Activated CD8-positive, alpha-beta memory T cell treated with anti-CD3 and anti-CD28 coated beads, Interleukin-2, amount 50 U/mL, for 24 hours (primary cell): Measurements from ENCODE around the gene RELA.
A peak's percentile ranks its signal among the peaks of the same experiment; 100 is the strongest.
"Not testable (repeated sequence)": the region's sequence is repeated elsewhere in the genome, so short reads cannot be mapped to it uniquely, and the experiment has no call there.

Experiments used
- DNase-seq: peaks from one replicate; pipeline ENCODE4 v3.0.0-alpha.2; 2020; ENCODE audit errors: extremely low read depth

RELA gene

DNA sequence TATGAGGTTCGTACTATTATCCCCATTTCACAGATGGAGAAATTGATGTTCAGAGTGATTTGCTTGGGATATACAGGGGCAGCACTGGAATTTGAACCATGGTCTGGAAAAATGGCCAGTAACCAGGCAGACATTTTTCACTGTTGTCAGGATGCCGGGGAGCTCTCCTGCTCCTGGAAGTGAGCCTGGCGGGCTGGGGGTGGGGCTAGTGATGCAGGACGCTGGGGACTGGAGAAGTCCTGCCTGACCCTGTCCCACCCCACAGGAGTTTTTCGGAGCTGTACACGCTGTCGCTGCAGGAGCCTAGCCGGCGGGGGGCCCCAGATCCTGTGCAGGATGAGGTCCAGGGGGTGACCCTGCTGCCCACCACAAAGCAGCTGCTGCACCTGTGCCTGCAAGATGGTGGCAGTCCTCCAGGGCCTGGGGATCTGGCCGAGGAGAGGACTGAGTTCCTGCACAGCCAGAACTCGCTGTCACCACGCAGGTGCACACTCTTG, 13.7 kb downstream of the RELA start:
- DNase-seq: no peak

DNA sequence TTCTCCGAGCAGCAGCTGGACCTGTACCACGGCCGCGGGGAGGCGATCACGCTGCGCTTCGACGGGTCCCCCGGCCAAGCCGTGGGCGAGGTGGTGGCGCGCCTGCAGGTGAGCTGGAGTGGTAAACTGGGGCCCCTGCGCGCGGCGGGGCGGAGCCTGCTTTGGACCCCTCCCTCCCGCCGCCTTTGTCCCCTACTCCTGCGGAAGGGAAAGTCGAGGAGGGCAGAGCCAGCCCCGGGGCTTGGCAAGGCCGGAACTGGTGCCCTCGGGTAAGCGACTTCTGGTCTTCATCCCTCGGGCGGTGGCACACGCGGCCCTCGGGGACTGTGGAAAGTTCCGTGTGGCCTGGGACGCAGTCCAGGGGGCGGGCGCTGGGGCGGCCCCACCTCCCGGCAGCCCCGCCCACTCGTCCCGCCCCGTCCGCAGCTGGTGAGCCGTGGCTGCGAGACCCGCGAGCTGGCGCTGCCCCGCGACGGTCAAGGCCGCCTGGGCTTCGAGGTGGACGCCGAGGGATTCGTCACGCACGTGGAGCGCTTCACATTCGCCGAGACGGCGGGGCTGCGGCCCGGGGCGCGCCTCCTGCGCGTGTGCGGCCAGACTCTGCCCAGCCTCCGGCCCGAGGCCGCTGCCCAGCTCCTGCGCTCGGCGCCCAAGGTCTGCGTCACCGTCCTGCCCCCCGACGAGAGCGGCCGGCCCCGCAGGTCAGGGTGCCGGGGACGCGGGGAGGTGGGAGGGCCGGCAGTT, 15.6 kb downstream of the RELA start:
- DNase-seq: no peak

GRCh38 chr11:65646288-65646957, 16.3 kb downstream of the RELA start:
- DNase-seq: no peak

- no peak for DNase-seq
These were observed 17.0 kb downstream of the RELA start for GRCh38 chr11:65645710-65646109.

- no peak for DNase-seq
These were observed 17.9 kb downstream of the RELA start for GRCh38 chr11:65644837-65645236.

- no peak for DNase-seq
These were observed 18.7 kb downstream of the RELA start for GRCh38 chr11:65643971-65644370.

DNA sequence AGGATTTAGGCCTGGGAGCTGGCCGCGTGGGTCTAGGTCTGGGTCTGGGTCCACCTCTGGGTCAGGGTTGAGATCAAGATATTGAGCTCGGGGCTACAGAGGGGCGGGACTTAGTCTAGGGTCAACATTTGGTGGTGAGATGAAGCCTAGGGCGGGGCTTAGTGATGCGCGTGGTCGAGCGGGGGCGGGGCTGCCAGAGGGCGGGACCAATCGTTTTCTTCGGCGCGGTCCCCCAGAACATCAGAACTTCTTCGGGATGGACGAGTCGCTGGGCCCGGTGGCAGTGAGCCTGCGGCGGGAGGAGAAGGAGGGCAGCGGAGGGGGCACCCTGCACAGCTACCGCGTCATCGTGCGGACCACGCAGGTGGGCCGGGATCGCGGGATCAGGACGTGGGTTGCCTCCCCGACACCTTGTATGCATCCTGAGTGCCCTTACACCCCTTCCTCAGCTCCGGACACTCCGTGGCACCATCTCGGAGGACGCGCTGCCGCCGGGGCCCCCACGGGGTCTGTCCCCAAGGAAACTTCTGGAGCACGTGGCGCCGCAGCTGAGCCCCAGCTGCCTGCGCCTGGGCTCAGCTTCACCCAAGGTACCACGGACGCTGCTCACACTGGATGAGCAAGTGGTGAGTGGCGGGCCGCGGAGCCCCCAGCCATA, 20.6 kb downstream of the RELA start:
- DNase-seq: no peak

DNA sequence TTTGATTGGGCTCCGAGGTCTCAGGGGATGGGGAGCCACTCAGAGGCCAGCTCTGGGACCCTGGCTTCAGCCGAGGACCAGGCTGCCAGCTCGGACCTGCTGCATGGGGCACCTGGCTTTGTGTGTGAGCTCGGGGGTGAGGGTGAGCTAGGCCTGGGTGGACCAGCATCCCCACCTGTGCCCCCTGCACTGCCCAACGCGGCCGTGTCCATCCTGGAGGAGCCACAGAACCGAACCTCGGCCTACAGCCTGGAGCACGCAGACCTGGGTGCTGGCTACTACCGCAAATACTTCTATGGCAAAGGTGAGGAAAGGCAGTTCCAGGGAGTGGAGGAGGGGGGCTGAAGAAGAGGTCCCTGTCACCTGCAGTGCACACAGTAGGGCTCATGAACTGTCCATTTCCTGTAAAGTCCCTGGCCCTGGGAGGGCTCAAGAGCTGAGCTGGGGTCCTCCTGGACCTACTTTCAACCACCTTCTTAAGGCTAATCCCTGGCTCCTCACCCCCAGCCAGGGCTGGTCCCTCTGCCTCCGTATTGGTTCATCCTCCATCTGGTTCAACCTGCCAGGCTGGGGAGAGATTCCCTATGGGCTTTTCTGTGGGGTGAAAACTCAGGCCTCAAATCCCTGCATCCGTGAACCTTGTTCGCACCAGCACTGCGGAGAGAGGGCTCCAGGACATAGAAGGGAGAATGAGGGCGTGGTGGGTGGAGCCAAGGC, 21.3 kb downstream of the RELA start:
- DNase-seq: no peak

- DNase-seq: no peak
These were observed 22.0 kb downstream of the RELA start for GRCh38 chr11:65640483-65641296.

GRCh38 chr11:65639623-65640482, 22.9 kb downstream of the RELA start:
- DNase-seq: no peak

DNA sequence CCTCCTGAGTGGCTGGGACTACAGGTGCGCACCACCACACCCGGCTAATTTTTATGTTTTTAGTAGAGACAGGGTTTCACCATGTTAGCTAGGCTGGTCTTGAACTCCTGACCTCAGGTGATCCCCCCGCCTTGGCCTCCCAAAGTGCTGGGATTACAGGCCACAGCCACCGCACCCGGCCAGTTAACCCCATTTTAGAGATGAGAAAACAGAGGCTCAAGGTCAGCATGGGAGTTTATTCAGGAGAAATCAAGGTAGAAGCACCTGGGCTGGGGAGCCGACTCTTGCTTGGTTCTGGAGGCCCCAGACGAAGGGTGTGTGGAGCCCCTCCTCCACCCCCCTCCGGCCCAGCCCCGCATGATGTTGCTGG, 23.5 kb downstream of the RELA start:
- not testable (repeated sequence) for DNase-seq

GRCh38 chr11:65637794-65638419, 24.8 kb downstream of the RELA start, which contains the start of gene SIPA1:
Gene SIPA1, plus strand, starts transcription at chr11:65638101. Its CDS starts 2,821 bp downstream, at chr11:65640922.
- peak; percentile 26 for DNase-seq

DNA sequence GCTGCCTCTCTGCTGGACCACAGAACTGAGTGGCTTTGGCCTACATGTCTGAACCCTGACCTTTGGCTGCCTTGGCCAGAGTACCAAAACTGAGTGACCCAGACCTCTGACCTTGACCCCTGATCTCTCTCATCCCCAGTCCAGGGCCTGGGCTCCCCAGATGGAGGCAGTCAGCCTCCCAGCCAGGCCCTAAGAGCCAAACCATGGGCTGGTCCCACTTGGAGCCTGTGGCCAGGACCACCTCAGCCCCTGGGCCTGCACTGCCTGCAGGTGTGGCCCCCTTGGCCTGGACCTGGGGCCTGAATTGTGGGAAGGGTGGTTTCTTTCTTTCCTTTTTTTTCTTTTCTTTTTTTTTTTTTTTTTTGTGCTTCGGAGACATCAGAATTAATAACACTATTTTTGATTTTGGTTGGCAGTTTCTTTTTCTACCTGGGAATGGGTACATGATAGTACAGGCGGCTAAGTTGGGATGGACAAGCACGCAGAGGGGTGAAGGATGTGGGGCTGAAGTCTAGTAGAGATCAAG, 25.6 kb downstream of the RELA start:
- DNase-seq: no peak

DNA sequence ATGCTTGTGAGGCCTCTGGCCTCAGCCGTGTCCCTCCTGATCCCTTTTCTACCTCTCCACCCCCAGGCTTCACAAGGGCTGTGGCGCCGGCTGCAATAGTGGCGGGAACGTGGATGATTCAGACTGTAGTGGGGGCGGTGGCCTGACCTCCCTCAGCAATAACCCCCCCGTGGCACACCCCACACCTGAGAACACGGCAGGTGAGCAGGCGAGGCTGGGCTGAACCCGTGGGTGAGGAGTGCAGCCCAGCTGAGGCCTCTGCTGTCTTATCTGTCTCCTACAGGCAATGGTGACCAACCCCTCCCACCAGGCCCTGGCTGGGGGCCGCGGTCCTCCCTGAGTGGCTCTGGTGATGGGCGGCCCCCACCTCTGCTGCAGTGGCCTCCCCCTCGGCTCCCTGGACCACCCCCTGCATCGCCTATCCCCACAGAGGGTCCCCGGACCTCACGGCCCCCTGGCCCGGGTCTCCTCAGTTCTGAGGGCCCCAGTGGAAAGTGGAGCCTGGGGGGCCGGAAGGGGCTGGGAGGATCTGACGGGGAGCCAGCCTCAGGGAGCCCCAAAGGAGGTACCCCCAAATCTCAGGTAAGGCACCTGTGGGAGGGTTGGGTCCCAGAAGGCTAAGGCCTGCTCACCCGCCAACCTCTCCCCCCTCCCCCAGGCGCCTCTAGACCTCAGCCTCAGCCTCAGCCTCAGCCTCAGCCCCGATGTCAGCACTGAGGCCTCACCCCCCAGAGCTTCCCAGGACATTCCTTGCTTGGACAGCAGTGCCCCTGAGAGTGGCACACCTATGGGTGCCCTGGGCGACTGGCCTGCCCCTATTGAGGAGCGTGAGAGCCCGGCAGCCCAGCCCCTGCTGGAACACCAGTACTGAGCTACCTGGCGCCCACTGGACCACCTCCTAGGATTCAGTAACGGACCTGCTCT, 26.3 kb downstream of the RELA start:
- DNase-seq: no peak

DNA sequence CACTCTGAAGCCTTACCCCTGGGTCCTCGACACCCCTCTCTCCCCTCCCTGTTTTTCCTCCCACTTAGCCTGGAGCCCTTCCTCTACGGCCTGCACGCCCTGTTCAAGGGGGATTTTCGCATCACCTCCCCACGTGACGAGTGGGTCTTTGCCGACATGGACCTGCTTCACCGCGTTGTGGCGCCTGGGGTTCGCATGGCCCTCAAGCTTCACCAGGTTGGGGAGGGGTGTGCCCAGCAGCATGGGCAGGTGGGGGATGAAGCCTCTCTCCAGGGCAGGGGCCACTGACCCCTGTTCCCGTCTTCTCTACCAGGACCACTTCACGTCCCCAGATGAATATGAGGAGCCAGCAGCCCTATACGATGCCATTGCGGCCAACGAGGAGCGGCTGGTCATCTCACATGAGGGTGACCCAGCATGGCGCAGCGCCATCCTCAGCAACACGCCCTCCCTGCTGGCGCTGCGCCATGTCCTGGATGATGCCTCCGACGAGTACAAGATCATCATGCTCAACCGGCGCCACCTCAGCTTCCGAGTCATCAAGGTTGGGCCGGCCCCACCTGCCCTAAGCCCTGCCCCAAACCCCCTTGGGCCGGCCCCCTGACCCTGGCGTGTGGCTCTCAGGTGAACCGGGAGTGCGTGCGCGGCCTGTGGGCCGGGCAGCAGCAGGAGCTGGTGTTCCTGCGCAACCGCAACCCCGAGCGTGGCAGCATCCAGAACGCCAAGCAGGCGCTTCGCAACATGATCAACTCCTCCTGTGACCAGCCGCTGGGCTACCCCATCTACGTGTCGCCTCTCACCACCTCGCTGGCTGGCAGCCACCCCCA, 27.6 kb downstream of the RELA start:
- no peak for DNase-seq

GRCh38 chr11:65634440-65634839, 28.3 kb downstream of the RELA start:
- DNase-seq: no peak

DNA sequence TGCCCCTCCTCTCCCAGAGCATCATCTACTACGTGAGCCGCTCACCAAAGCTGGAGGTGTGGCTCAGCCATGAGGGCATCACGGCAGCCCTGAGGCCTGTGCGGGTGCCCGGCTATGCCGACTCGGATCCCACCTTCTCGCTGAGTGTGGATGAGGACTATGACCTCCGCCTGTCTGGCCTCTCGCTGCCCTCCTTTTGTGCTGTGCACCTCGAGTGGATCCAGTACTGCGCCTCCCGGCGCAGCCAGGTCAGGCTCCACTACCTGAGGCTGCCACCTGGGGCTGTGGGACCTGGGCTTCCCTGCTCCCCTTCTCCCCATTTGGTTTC, 28.6 kb downstream of the RELA start:
- no peak for DNase-seq
